ENCODE results near the gene PPP2R5C.

The PPP2R5C gene

DNA sequence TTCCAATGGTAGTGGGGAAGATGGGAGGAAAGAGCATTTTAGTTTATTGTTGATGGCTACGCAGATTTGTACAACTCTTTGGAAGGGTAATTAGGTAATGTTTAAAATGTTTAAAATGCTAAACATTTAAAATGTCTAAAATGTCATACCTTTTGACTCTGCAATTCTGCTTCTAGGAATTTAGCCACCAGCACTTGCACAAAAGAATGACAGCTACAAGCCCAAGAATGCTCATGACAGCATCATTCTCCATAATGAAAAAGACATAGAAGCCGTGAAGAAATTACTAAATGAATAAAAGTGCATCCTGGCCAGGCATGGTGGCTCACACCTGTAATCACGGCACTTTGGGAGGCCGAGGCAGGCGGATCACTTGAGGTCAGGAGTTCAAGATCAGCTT is 182.9 kb downstream of the PPP2R5C start:
- Histone ChIP-seq H3K36me3 (ENCODE audit: control insufficient read depth, insufficient read depth, low read length) (no peaks in the 10 kb centered on the region), H3K27me3 (replicated peaks; ENCODE audit: control insufficient read depth, insufficient read depth, low read length) (no peaks in the 10 kb centered on the region; the same call in 1 of the 2 replicates), H3K4me3 (replicated peaks; ENCODE audit: low read depth, low read length) (no peak overlapping the region)
- TF ChIP-seq, protein P1, sequence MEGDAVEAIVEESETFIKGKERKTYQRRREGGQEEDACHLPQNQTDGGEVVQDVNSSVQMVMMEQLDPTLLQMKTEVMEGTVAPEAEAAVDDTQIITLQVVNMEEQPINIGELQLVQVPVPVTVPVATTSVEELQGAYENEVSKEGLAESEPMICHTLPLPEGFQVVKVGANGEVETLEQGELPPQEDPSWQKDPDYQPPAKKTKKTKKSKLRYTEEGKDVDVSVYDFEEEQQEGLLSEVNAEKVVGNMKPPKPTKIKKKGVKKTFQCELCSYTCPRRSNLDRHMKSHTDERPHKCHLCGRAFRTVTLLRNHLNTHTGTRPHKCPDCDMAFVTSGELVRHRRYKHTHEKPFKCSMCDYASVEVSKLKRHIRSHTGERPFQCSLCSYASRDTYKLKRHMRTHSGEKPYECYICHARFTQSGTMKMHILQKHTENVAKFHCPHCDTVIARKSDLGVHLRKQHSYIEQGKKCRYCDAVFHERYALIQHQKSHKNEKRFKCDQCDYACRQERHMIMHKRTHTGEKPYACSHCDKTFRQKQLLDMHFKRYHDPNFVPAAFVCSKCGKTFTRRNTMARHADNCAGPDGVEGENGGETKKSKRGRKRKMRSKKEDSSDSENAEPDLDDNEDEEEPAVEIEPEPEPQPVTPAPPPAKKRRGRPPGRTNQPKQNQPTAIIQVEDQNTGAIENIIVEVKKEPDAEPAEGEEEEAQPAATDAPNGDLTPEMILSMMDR (IDR thresholded peaks at IDR 0.05; ENCODE audit: insufficient read depth, low read length, poor library complexity, severe bottlenecking) = no peak
- DNase-seq (ENCODE audit: extremely low read depth, insufficient read length) = no peak

DNA sequence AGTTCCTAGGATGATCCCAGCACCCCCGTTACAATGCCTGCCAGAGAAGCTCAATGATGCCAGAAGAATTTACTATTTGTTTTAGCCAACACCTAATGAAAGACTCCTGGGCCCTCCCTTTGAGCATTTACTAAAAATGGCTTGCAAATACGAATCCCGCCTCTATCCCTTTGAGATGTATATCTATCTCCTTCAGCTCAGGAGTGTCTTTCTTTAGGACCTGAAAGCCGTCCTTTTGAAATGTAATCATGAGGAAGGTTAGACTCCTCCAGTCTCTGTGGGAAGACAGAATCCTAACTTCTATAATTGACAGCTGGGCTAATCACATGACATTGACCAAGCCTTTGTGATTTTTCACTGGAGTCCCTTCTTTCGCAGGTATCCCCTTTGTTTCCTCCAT is 183.7 kb downstream of the PPP2R5C start:
- no peaks in the 10 kb centered on the region; the same call in 1 of the 2 replicates for H3K27me3 ChIP-seq (replicated peaks; ENCODE audit: control insufficient read depth, insufficient read depth, low read length)
- TF ChIP-seq, protein P1 (IDR thresholded peaks at IDR 0.05; ENCODE audit: insufficient read depth, low read length, poor library complexity, severe bottlenecking) = no peak
- no peak for DNase-seq (ENCODE audit: extremely low read depth, insufficient read length)
- H3K4me3 ChIP-seq (replicated peaks; ENCODE audit: low read depth, low read length) = no peak overlapping the region
- no peaks in the 10 kb centered on the region for H3K36me3 ChIP-seq (ENCODE audit: control insufficient read depth, insufficient read depth, low read length)

DNA sequence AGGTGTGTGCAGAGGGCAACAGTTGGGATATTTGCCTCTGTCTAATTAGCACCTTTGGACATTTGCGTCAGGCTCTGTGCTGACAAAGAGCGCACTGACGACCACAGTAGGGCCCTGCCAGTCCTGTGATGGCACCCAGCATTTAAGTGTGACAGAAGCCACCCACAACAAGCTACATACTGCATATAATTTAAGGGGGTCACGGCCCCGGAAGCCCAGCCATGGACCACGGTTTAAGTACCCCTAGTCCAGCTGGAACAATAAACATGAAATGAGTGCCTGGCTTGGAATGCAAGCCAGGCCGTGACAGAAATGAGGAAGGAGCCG is 186.0 kb downstream of the PPP2R5C start:
- TF ChIP-seq, protein P1 (IDR thresholded peaks at IDR 0.05; ENCODE audit: insufficient read depth, low read length, poor library complexity, severe bottlenecking) = no peak
- Histone ChIP-seq H3K4me3 (replicated peaks; ENCODE audit: low read depth, low read length) (peak overlapping the region; percentile 90), H3K27me3 (replicated peaks; ENCODE audit: control insufficient read depth, insufficient read depth, low read length) (no peaks in the 10 kb centered on the region), H3K36me3 (ENCODE audit: control insufficient read depth, insufficient read depth, low read length) (no peaks in the 10 kb centered on the region)
- DNase-seq (ENCODE audit: extremely low read depth, insufficient read length) = no peak

DNA sequence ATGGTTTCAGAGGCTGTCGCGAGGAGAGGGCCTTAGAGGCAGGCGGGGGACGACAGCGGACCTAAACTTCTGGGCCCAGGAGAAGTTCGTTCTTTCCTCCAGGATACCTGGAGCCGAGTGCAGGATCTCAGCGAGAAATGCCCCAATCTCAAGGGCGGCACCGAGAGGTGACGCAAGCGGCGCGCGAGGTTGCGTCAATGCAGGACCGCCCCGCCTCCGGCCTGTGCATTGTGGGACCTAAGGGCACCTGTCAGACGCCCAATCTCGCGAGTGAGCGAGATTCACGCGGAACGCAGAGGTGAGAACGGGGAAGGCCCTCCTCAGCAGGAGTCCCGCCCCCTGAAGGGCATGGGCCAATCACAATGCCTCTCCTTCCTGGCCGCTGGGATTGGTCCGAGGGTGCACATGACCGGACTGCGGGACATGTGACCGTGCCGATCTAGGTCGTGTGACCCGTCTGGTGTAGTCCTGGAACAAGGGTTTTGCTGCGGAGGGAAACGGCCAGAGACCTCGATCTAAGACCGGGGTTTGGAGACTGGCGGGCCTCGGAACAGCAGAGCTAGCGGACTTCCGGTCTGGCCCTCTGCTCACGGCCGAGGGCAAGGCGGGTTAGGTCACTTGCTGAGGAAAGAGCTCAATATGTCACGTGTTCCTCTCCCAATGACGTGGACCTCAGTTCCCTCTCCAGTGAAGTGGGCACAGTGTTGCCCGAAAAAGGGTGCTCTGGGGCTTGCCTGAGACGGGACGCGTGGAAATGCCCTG is 186.6 kb downstream of the PPP2R5C start:
- DNase-seq (ENCODE audit: extremely low read depth, insufficient read length) = peak; percentile 98
- TF ChIP-seq, protein P1 (IDR thresholded peaks at IDR 0.05; ENCODE audit: insufficient read depth, low read length, poor library complexity, severe bottlenecking) = no peak
- no peaks in the 10 kb centered on the region for H3K36me3 ChIP-seq (ENCODE audit: control insufficient read depth, insufficient read depth, low read length)
- H3K27me3 ChIP-seq (replicated peaks; ENCODE audit: control insufficient read depth, insufficient read depth, low read length) = no peaks in the 10 kb centered on the region
- peak overlapping the region; percentile 90 for H3K4me3 ChIP-seq (replicated peaks; ENCODE audit: low read depth, low read length)

DNA sequence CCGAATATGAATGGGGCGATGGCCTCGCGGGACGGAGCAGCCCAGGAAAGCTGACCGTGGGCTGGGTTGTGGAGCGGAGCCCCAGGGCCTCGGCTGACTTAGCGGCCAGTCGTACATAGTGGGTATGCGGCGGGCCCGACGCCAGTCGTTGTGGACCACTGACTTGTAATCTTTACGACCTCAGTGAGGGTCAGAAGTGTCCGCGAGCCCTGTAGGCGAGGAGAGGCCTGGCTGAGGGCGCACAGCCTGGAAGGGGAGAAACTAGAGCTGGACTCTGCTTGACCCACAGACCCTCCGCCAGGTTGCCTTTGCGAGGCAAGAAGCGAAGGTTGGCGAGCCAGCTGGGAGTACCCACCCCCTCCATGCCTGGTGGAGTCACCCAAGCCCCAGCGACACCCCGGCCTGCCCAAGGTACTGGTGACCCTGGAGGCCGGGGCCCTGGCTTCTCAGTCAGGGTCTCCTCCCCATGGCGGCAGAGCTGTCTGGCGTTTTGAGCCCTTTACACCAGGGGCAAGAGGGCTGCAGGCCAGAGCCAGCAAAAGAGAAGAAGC is 187.2 kb downstream of the PPP2R5C start:
- peak; percentile 28 for DNase-seq (ENCODE audit: extremely low read depth, insufficient read length)
- Histone ChIP-seq H3K36me3 (ENCODE audit: control insufficient read depth, insufficient read depth, low read length) (no peaks in the 10 kb centered on the region), H3K27me3 (replicated peaks; ENCODE audit: control insufficient read depth, insufficient read depth, low read length) (no peaks in the 10 kb centered on the region), H3K4me3 (replicated peaks; ENCODE audit: low read depth, low read length) (peak overlapping the region; percentile 90)
- TF ChIP-seq, protein P1 (IDR thresholded peaks at IDR 0.05; ENCODE audit: insufficient read depth, low read length, poor library complexity, severe bottlenecking) = no peak
